Colonic mucosa (tissue), 4 donors: ENCODE measurements around the gene SEMA5B. TPM values are rescaled to one million over a fixed set of nuclear protein-coding genes. Genes with fewer than 3 reads are reported as not detected.

Source experiments
- DNase-seq: peaks from one replicate; pipeline ENCODE4 v3.0.0-alpha.2; 2020
- H3K27ac ChIP-seq: fragments of 200-600 bp; one replicate; pipeline ENCODE4 v1.8.0; 2021
- H3K27me3 ChIP-seq: fragments of 200-600 bp; one replicate; pipeline ENCODE4 v1.8.0; 2021
- H3K36me3 ChIP-seq: fragments of 200-600 bp; one replicate; pipeline ENCODE4 v1.8.0; 2021
- H3K4me1 ChIP-seq: fragments of 200-600 bp; one replicate; pipeline ENCODE4 v1.8.0; 2021; ENCODE audit warnings: mild to moderate bottlenecking
- H3K4me3 ChIP-seq: fragments of 200-600 bp; one replicate; pipeline ENCODE4 v1.8.0; 2021
- H3K9ac ChIP-seq, 2 donors: one replicate each; pipeline ENCODE4 v1.7.0; 2013; ENCODE audit warnings: control low read depth in 2 of 2, low read depth in 2 of 2, low read length in 2 of 2
- H3K9me3 ChIP-seq: fragments of 200-600 bp; one replicate; pipeline ENCODE4 v1.8.0; 2021
- CTCF ChIP-seq: fragments of 200-600 bp; IDR thresholded peaks from one replicate; pipeline ENCODE4 v1.8.0; 2022; ENCODE audit warnings: antibody characterized with exemption, mild to moderate bottlenecking
- intact Hi-C: fragments of 100-400 bp; cut with DNase I; formaldehyde crosslinking; loops from one replicate; pipeline ENCODE4 v1.14.1; 2022
- total RNA-seq, 2 donors: library from RNA; stranded (reverse); fragmentation: NEBNext Ultra II Directional in 1 of 2; extraction: Animal tissue kit (Norgen Biotek cat#: 25700) in 1 of 2; gene quantifications; one replicate each; pipeline ENCODE4 v1.2.1, GENCODE V29; 2021
- donor health status: healthy.
- donor health status: DM: no; HTN: no; CAD: no.
- donor health status: DM: no; HTN: no; CAD: no.

SEMA5B gene
- total RNA-seq, 2 donors from 2014 or later: 0.40 to 1.3 TPM

DNA sequence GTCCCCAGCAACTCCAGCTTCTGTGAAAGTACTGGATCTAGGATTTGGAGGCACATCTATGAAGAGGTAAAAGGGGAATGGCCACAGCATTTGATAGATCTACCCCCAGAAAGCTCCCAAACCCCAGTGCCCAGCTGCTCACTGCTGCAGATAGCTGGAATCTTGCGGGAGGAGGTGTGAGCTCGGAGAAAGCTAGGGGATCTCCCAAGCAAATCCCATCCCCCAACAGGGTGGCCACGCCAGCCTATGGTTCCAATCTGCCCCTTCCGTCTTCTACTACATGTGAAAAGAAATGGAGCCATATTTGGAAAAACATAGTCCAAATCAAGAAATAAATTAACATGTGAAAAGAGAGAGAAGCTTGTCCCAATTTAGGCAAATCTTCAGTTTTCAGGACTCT is 42.0 kb downstream of the SEMA5B start:
- no peak for TF ChIP-seq CTCF
- H3K36me3 ChIP-seq: no peaks in the 10 kb centered on the region
- no peaks in the 10 kb centered on the region for H3K4me1 ChIP-seq
- H3K9me3 ChIP-seq: no peaks in the 10 kb centered on the region
- DNase-seq: no peak
- intact Hi-C loops: no loop called here
- H3K4me3 ChIP-seq: no peak overlapping the region
- H3K9ac ChIP-seq: no peak overlapping the region
- no peaks in the 10 kb centered on the region for H3K27me3 ChIP-seq
- H3K27ac ChIP-seq: no peak overlapping the region

- Histone ChIP-seq H3K9me3 (no peaks in the 10 kb centered on the region), H3K9ac (no peak overlapping the region), H3K4me1 (no peaks in the 10 kb centered on the region), H3K27me3 (no peaks in the 10 kb centered on the region), H3K36me3 (no peaks in the 10 kb centered on the region), H3K27ac (no peak overlapping the region), H3K4me3 (no peak overlapping the region)
- no peak for DNase-seq
- intact Hi-C loops: no loop called here
- TF ChIP-seq CTCF: no peak
Measured at GRCh38 chr3:122984650-122985049, 42.9 kb downstream of the SEMA5B start.

GRCh38 chr3:122984007-122984406 is 43.6 kb downstream of the SEMA5B start:
- H3K36me3 ChIP-seq: no peaks in the 10 kb centered on the region
- H3K4me1 ChIP-seq: no peaks in the 10 kb centered on the region
- H3K27me3 ChIP-seq: no peaks in the 10 kb centered on the region
- intact Hi-C loops: no loop called here
- TF ChIP-seq CTCF: no peak
- no peak overlapping the region for H3K27ac ChIP-seq
- no peak overlapping the region for H3K4me3 ChIP-seq
- no peaks in the 10 kb centered on the region for H3K9me3 ChIP-seq
- DNase-seq: no peak
- H3K9ac ChIP-seq: no peak overlapping the region

DNA sequence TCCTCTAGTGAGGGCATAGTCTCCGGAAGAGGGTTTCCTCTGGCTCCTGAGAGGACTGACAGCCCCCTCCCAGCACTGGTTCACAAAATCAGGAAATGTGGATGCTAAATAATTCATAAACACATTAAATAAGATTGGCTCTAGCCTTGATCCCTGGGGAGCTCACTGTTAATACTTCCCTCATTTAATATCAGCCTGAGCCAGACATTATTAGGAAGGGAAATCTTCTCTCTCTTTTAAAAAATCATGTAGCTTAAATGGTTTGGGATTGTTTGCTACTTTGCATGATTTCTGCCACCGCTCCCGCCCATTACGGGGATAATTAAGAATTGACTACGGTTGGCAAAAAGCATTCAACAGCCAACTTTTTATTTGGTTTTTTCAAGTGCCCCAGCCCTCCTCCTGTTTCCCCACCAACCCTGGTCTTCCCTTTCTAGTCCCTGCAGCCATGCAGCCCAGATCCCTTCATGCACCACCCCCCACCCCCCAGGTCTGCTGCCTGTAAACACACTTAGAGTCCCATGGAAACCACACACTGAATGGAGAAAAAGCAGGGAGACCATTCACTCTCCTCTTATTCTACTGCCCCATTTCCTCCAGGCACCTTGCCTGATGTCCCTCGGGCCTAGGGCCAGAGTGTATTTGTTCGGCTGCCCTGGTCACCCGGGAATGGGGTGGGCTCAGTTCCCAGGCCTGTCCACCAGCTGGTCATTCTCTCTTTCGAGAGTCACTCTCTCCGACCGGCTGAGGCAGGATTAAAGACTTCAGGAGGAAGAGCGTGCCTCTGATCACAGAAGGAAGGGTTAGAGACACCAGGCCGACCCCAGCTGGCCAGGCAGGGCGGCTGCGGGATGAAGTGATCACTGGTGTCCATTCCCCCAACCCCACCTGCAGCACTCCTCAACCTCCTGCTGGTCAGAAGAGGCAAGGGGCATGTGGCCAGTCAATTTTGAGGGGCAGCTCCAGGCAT is 45.1 kb downstream of the SEMA5B start:
- no peak overlapping the region for H3K9ac ChIP-seq
- H3K27ac ChIP-seq: no peak overlapping the region
- no peak for TF ChIP-seq CTCF
- intact Hi-C loops: no loop called here
- H3K4me1 ChIP-seq: no peaks in the 10 kb centered on the region
- no peaks in the 10 kb centered on the region for H3K36me3 ChIP-seq
- no peaks in the 10 kb centered on the region for H3K27me3 ChIP-seq
- peak; percentile 32 for DNase-seq
- no peak overlapping the region for H3K4me3 ChIP-seq
- H3K9me3 ChIP-seq: no peaks in the 10 kb centered on the region

DNA sequence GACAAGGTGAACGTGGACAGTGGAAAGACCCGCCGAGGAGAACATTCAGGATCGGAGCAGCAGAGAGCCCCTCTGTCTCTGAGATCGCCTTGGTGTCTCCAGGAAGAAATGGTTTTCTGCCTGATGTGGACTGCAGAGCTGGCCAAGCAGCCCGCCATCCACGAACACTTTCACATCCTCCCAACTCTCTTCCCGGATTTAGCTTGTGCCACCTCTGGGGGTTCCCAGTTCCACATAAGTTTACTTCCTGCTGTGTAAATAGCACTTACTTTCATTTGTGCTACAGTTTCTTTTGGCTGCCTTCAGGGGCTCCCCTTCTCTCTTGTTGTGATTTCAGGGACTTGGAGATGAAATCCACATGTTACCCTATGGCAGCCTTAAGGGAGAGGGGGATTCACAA is 48.4 kb downstream of the SEMA5B start:
- no peak overlapping the region for H3K4me3 ChIP-seq
- no peaks in the 10 kb centered on the region for H3K9me3 ChIP-seq
- no peak for DNase-seq
- no peak overlapping the region for H3K27ac ChIP-seq
- H3K4me1 ChIP-seq: no peaks in the 10 kb centered on the region
- H3K9ac ChIP-seq: no peak overlapping the region
- intact Hi-C loops: no loop called here
- no peak for TF ChIP-seq CTCF
- H3K27me3 ChIP-seq: no peaks in the 10 kb centered on the region
- H3K36me3 ChIP-seq: no peaks in the 10 kb centered on the region
